Measurements from ENCODE around the gene ITPR3.

ITPR3 gene

GRCh38 chr6:33686225-33686924, 65.3 kb downstream of the ITPR3 start:
- no peaks in the 10 kb centered on the region for H3K4me1 ChIP-seq (ENCODE audit: control insufficient read depth, insufficient read depth, low read length, unreplicated experiment)
- no peaks in the 10 kb centered on the region for H3K79me2 ChIP-seq (ENCODE audit: control insufficient read depth, insufficient read depth, low read length, unreplicated experiment)
- H3K4me3 ChIP-seq (ENCODE audit: low read depth, low read length) = no peak overlapping the region
- no peak overlapping the region for H3K27ac ChIP-seq (ENCODE audit: low read depth, low read length)
- peaks cover 7% of the 10 kb centered on the region; the same call in 1 of the 2 replicates for H3K36me3 ChIP-seq (ENCODE audit: insufficient read depth, low read length)
- no peaks in the 10 kb centered on the region for H3K27me3 ChIP-seq (ENCODE audit: insufficient read depth, low read length)
- H2AFZ ChIP-seq (ENCODE audit: low read length, unreplicated experiment) = no peak overlapping the region

- H3K36me3 ChIP-seq (ENCODE audit: insufficient read depth, low read length) = peaks cover 5% of the 10 kb centered on the region; the same call in 1 of the 2 replicates
- no peaks in the 10 kb centered on the region for H3K79me2 ChIP-seq (ENCODE audit: control insufficient read depth, insufficient read depth, low read length, unreplicated experiment)
- no peak overlapping the region for H2AFZ ChIP-seq (ENCODE audit: low read length, unreplicated experiment)
- H3K27ac ChIP-seq (ENCODE audit: low read depth, low read length) = no peak overlapping the region
- H3K4me1 ChIP-seq (ENCODE audit: control insufficient read depth, insufficient read depth, low read length, unreplicated experiment) = no peaks in the 10 kb centered on the region
- H3K4me3 ChIP-seq (ENCODE audit: low read depth, low read length) = no peak overlapping the region
- H3K27me3 ChIP-seq (ENCODE audit: insufficient read depth, low read length) = no peaks in the 10 kb centered on the region
Observed at GRCh38 chr6:33686981-33687975, 66.2 kb downstream of the ITPR3 start.

GRCh38 chr6:33688006-33688405, 66.9 kb downstream of the ITPR3 start:
- no peaks in the 10 kb centered on the region for H3K36me3 ChIP-seq (ENCODE audit: insufficient read depth, low read length)
- H3K4me1 ChIP-seq (ENCODE audit: control insufficient read depth, insufficient read depth, low read length, unreplicated experiment) = peaks cover 5% of the 10 kb centered on the region
- no peaks in the 10 kb centered on the region for H3K27me3 ChIP-seq (ENCODE audit: insufficient read depth, low read length)
- H3K79me2 ChIP-seq (ENCODE audit: control insufficient read depth, insufficient read depth, low read length, unreplicated experiment) = no peaks in the 10 kb centered on the region
- no peak overlapping the region for H2AFZ ChIP-seq (ENCODE audit: low read length, unreplicated experiment)
- H3K4me3 ChIP-seq (ENCODE audit: low read depth, low read length) = no peak overlapping the region
- no peak overlapping the region for H3K27ac ChIP-seq (ENCODE audit: low read depth, low read length)

- Histone ChIP-seq H3K36me3 (ENCODE audit: insufficient read depth, low read length) (no peaks in the 10 kb centered on the region), H3K27ac (ENCODE audit: low read depth, low read length) (no peak overlapping the region), H2AFZ (ENCODE audit: low read length, unreplicated experiment) (no peak overlapping the region), H3K4me3 (ENCODE audit: low read depth, low read length) (no peak overlapping the region), H3K27me3 (ENCODE audit: insufficient read depth, low read length) (no peaks in the 10 kb centered on the region), H3K4me1 (ENCODE audit: control insufficient read depth, insufficient read depth, low read length, unreplicated experiment) (peaks cover 7% of the 10 kb centered on the region), H3K79me2 (ENCODE audit: control insufficient read depth, insufficient read depth, low read length, unreplicated experiment) (no peaks in the 10 kb centered on the region)
Observed at GRCh38 chr6:33688451-33689147, 67.5 kb downstream of the ITPR3 start.

GRCh38 chr6:33689148-33689494, 68.0 kb downstream of the ITPR3 start:
- Histone ChIP-seq H3K4me1 (ENCODE audit: control insufficient read depth, insufficient read depth, low read length, unreplicated experiment) (peaks cover 12% of the 10 kb centered on the region), H3K27ac (ENCODE audit: low read depth, low read length) (no peak overlapping the region), H3K36me3 (ENCODE audit: insufficient read depth, low read length) (no peaks in the 10 kb centered on the region), H2AFZ (ENCODE audit: low read length, unreplicated experiment) (no peak overlapping the region), H3K27me3 (ENCODE audit: insufficient read depth, low read length) (no peaks in the 10 kb centered on the region), H3K4me3 (ENCODE audit: low read depth, low read length) (no peak overlapping the region), H3K79me2 (ENCODE audit: control insufficient read depth, insufficient read depth, low read length, unreplicated experiment) (no peaks in the 10 kb centered on the region)

- Histone ChIP-seq H3K27ac (ENCODE audit: low read depth, low read length) (no peak overlapping the region), H2AFZ (ENCODE audit: low read length, unreplicated experiment) (no peak overlapping the region), H3K36me3 (ENCODE audit: insufficient read depth, low read length) (no peaks in the 10 kb centered on the region), H3K27me3 (ENCODE audit: insufficient read depth, low read length) (no peaks in the 10 kb centered on the region), H3K4me1 (ENCODE audit: control insufficient read depth, insufficient read depth, low read length, unreplicated experiment) (peaks cover 20% of the 10 kb centered on the region), H3K4me3 (ENCODE audit: low read depth, low read length) (no peak overlapping the region), H3K79me2 (ENCODE audit: control insufficient read depth, insufficient read depth, low read length, unreplicated experiment) (no peaks in the 10 kb centered on the region)
Observed at GRCh38 chr6:33689879-33690278, 68.8 kb downstream of the ITPR3 start.

GRCh38 chr6:33690766-33691165, 69.6 kb downstream of the ITPR3 start:
- Histone ChIP-seq H3K27ac (ENCODE audit: low read depth, low read length) (no peak overlapping the region), H3K79me2 (ENCODE audit: control insufficient read depth, insufficient read depth, low read length, unreplicated experiment) (no peaks in the 10 kb centered on the region), H3K36me3 (ENCODE audit: insufficient read depth, low read length) (peaks cover 4% of the 10 kb centered on the region; the same call in 1 of the 2 replicates), H3K4me1 (ENCODE audit: control insufficient read depth, insufficient read depth, low read length, unreplicated experiment) (peaks cover 29% of the 10 kb centered on the region), H3K27me3 (ENCODE audit: insufficient read depth, low read length) (no peaks in the 10 kb centered on the region), H3K4me3 (ENCODE audit: low read depth, low read length) (no peak overlapping the region), H2AFZ (ENCODE audit: low read length, unreplicated experiment) (no peak overlapping the region)

- H2AFZ ChIP-seq (ENCODE audit: low read length, unreplicated experiment) = no peak overlapping the region
- H3K79me2 ChIP-seq (ENCODE audit: control insufficient read depth, insufficient read depth, low read length, unreplicated experiment) = no peaks in the 10 kb centered on the region
- peaks cover 7% of the 10 kb centered on the region; the same call in 1 of the 2 replicates for H3K36me3 ChIP-seq (ENCODE audit: insufficient read depth, low read length)
- no peak overlapping the region for H3K27ac ChIP-seq (ENCODE audit: low read depth, low read length)
- no peak overlapping the region for H3K4me3 ChIP-seq (ENCODE audit: low read depth, low read length)
- H3K27me3 ChIP-seq (ENCODE audit: insufficient read depth, low read length) = no peaks in the 10 kb centered on the region
- H3K4me1 ChIP-seq (ENCODE audit: control insufficient read depth, insufficient read depth, low read length, unreplicated experiment) = peaks cover 37% of the 10 kb centered on the region
Observed at GRCh38 chr6:33691456-33692077, 70.4 kb downstream of the ITPR3 start.

- Histone ChIP-seq H3K79me2 (ENCODE audit: control insufficient read depth, insufficient read depth, low read length, unreplicated experiment) (no peaks in the 10 kb centered on the region), H3K36me3 (ENCODE audit: insufficient read depth, low read length) (peaks cover 7% of the 10 kb centered on the region; the same call in 1 of the 2 replicates), H3K4me3 (ENCODE audit: low read depth, low read length) (no peak overlapping the region), H2AFZ (ENCODE audit: low read length, unreplicated experiment) (no peak overlapping the region), H3K4me1 (ENCODE audit: control insufficient read depth, insufficient read depth, low read length, unreplicated experiment) (peaks cover 43% of the 10 kb centered on the region), H3K27me3 (ENCODE audit: insufficient read depth, low read length) (no peaks in the 10 kb centered on the region), H3K27ac (ENCODE audit: low read depth, low read length) (no peak overlapping the region)
Observed at GRCh38 chr6:33692078-33692759, 71.1 kb downstream of the ITPR3 start.

GRCh38 chr6:33692760-33693158, 71.6 kb downstream of the ITPR3 start:
- peaks cover 7% of the 10 kb centered on the region; the same call in 1 of the 2 replicates for H3K36me3 ChIP-seq (ENCODE audit: insufficient read depth, low read length)
- peaks cover 48% of the 10 kb centered on the region for H3K4me1 ChIP-seq (ENCODE audit: control insufficient read depth, insufficient read depth, low read length, unreplicated experiment)
- no peaks in the 10 kb centered on the region for H3K79me2 ChIP-seq (ENCODE audit: control insufficient read depth, insufficient read depth, low read length, unreplicated experiment)
- no peak overlapping the region for H3K4me3 ChIP-seq (ENCODE audit: low read depth, low read length)
- no peak overlapping the region for H2AFZ ChIP-seq (ENCODE audit: low read length, unreplicated experiment)
- no peak overlapping the region for H3K27ac ChIP-seq (ENCODE audit: low read depth, low read length)
- H3K27me3 ChIP-seq (ENCODE audit: insufficient read depth, low read length) = no peaks in the 10 kb centered on the region

Data from ACC112 (cell line).